ENCODE data around the gene FAAP24. TPM values are rescaled to one million over a fixed set of nuclear protein-coding genes. Genes with fewer than 3 reads are reported as not detected.
"Not testable (repeated sequence)": the region's sequence is repeated elsewhere in the genome, so short reads cannot be mapped to it uniquely, and the experiment has no call there.

Gene FAAP24
- total and polyA plus RNA-seq, 2 of the 8 experiments (the other 6 are each of a cell fraction or from before 2014, with no cell fraction given), result 3.3 to 4.2 TPM

GRCh38 chr19:33025468-33026238 lies 53.6 kb downstream of the FAAP24 start:
- H3K9me3 ChIP-seq (ENCODE audit: insufficient read depth in 2 of 2, low read depth in 1 of 2, low read length in 1 of 2), result peaks cover 10% of the 10 kb centered on the region in 2 experiments; a peak in 3 of 4 replicates
- H4K91ac ChIP-seq (replicated peaks; ENCODE audit: insufficient read length, low read length); H4K5ac ChIP-seq (ENCODE audit: insufficient read length, low read depth, low read length); H3K23me2 ChIP-seq (ENCODE audit: low read depth, low read length); H4K8ac ChIP-seq (ENCODE audit: extremely low read depth, insufficient read depth, low read length); H2BK120ac ChIP-seq (replicated peaks; ENCODE audit: low read depth, low read length); H3K56ac ChIP-seq (replicated peaks; ENCODE audit: insufficient read length, low read depth, low read length); H3K4me3 ChIP-seq (ENCODE audit: extremely low read depth in 1 of 4, insufficient read depth in 2 of 4, low read depth in 3 of 4, low read length in 4 of 4); DNase-seq (ENCODE audit: low read depth in 1 of 2, low spot score in 2 of 2); H3K27ac ChIP-seq (ENCODE audit: low read depth, low read length); H2BK5ac ChIP-seq (ENCODE audit: low read depth, low read length); H2AFZ ChIP-seq (ENCODE audit: low read length); H2BK12ac ChIP-seq (ENCODE audit: low read depth, low read length); H3K4ac ChIP-seq (replicated peaks; ENCODE audit: insufficient read length, low read depth, low read length); H3K14ac ChIP-seq (ENCODE audit: insufficient read length); H4K20me1 ChIP-seq (replicated peaks in 1 of 2; ENCODE audit: control insufficient read depth in 1 of 2, insufficient read depth in 2 of 2, low read length in 2 of 2); H3K79me1 ChIP-seq (ENCODE audit: low read depth, low read length); H2BK15ac ChIP-seq (ENCODE audit: low read length); H3K9ac ChIP-seq (replicated peaks in 1 of 4; ENCODE audit: extremely low read depth in 1 of 4, low read depth in 3 of 4, low read length in 3 of 4); H3K23ac ChIP-seq (ENCODE audit: insufficient read length); H2BK20ac ChIP-seq (ENCODE audit: low read length); H3K18ac ChIP-seq (ENCODE audit: extremely low read depth, low read length); FAIRE-seq; H3K4me2 ChIP-seq (ENCODE audit: insufficient read depth in 1 of 2, low read depth in 2 of 2, low read length in 2 of 2); H2AK5ac ChIP-seq (ENCODE audit: low read depth, low read length); H3K27me3 ChIP-seq (replicated peaks in 1 of 4; ENCODE audit: control insufficient read depth in 3 of 4, extremely low read depth in 1 of 4, insufficient read depth in 3 of 4, low read length in 3 of 4): not testable (repeated sequence)
- H3K36me3 ChIP-seq (ENCODE audit: control insufficient read depth in 2 of 4, insufficient read depth in 4 of 4, low read length in 3 of 4), result peaks cover 0 to 14% (median 5%) of the 10 kb centered on the region in 4 experiments; a peak in 4 of 8 replicates
- peaks cover 0 to 20% of the 10 kb centered on the region in 2 experiments; a peak in 2 of 4 replicates for H3K79me2 ChIP-seq (ENCODE audit: control insufficient read depth in 1 of 2, insufficient read depth in 2 of 2, low read length in 2 of 2)
- 97% methylated on average over 11 of the region's 12 CpGs; no CpG with 5 or more reads in 1 of the 2 experiments for WGBS, 2 experiments (ENCODE audit: extremely low coverage in 1 of 2, insufficient coverage in 1 of 2, insufficient read length in 1 of 2, insufficient replicate concordance in 2 of 2, low coverage in 1 of 2, low lambda C conversion rate in 2 of 2, missing lambda C conversion rate in 1 of 2)
- CTCF ChIA-PET (ENCODE audit: partially characterized antibody), result interaction anchor here (0.7 to 1.1 kb wide), 2 partner anchors 49 to 936 kb away, joined by 3 read pairs; no protein-coding TSS in a partner anchor
- POLR2A ChIA-PET (ENCODE audit: partially characterized antibody), result interaction anchor here (0.6 to 0.9 kb wide), 2 partner anchors 9 to 18 kb away, joined by 3 to 4 read pairs; no protein-coding TSS in a partner anchor
- peaks cover 4 to 20% (median 13%) of the 10 kb centered on the region in 4 experiments for H3K4me1 ChIP-seq (replicated peaks in 1 of 4; ENCODE audit: control insufficient read depth in 3 of 4, insufficient read depth in 4 of 4, low read length in 3 of 4)
